OCI-LY3 (cell line): ENCODE measurements around the gene PTPRN.

Experiments used
- H2AFZ ChIP-seq: fragments of 200-600, 300-600 bp; shearing (Covaris generic); 2 replicates; pipeline ENCODE4 v1.6.0; 2014; ENCODE audit warnings: antibody characterized with exemption, low read depth, low read length
- H3K27ac ChIP-seq: fragments of 200-600, 300-600 bp; sonication (generic); 2 replicates; pipeline ENCODE4 v1.5.1; 2014; ENCODE audit warnings: mild to moderate bottlenecking, low read length, moderate library complexity, mixed read lengths
- H3K27me3 ChIP-seq: fragments of 200-600, 300-600 bp; sonication (generic); 2 replicates; pipeline ENCODE4 v1.6.1; 2014; ENCODE audit warnings: low read depth, low read length, mixed read lengths
- H3K36me3 ChIP-seq: fragments of 200-600, 300-600 bp; sonication (generic); replicated peaks from 2 replicates; pipeline ENCODE3; 2014; ENCODE audit warnings: low read depth, low read length, mixed read lengths
- H3K4me1 ChIP-seq: fragments of 300-600, 200-600 bp; sonication (generic); 2 replicates; pipeline ENCODE4 v1.6.1; 2014; ENCODE audit warnings: low read length, mixed read lengths
- H3K4me2 ChIP-seq: fragments of 200-600, 300-600 bp; sonication (generic); 2 replicates; pipeline ENCODE4 v1.6.1; 2014; ENCODE audit warnings: low read length, mixed read lengths
- H3K4me3 ChIP-seq: fragments of 300-600, 200-600 bp; sonication (generic); 2 replicates; pipeline ENCODE4 v1.5.1; 2014; ENCODE audit warnings: antibody characterized with exemption, mild to moderate bottlenecking, low read length, moderate library complexity
- H3K79me2 ChIP-seq: fragments of 300-600, 200-600 bp; shearing (Covaris generic); 2 replicates; pipeline ENCODE4 v1.6.1; 2014; ENCODE audit warnings: mild to moderate bottlenecking, low read length, mixed read lengths
- H3K9ac ChIP-seq: fragments of 300-600, 200-600 bp; shearing (Covaris generic); 2 replicates; pipeline ENCODE4 v1.6.0; 2014; ENCODE audit warnings: mild to moderate bottlenecking, low read length, moderate library complexity
- H3K9me3 ChIP-seq: fragments of 200-600, 300-600 bp; shearing (Covaris generic); 2 replicates; pipeline ENCODE4 v1.6.1; 2014; ENCODE audit warnings: low read length, mixed read lengths; ENCODE audit not compliant: insufficient read depth
- H4K20me1 ChIP-seq: fragments of 200-600, 300-600 bp; sonication (generic); 2 replicates; pipeline ENCODE4 v1.6.1; 2016; ENCODE audit warnings: low read length, mixed read lengths; ENCODE audit not compliant: insufficient read depth
- CTCF ChIP-seq: fragments of 200-600, 300-600 bp; sonication (generic); IDR thresholded peaks from 2 replicates; pipeline ENCODE4 v1.5.1; 2014; ENCODE audit warnings: antibody characterized with exemption, low read length, low read depth
- EZH2phosphoT487 ChIP-seq: fragments of 200-600 bp; shearing (Covaris generic); IDR thresholded peaks from 2 replicates; pipeline ENCODE4 v1.6.1; 2018; ENCODE audit warnings: antibody characterized with exemption, mixed run types, low read depth

PTPRN gene

GRCh38 chr2:219306047-219306446, 3.2 kb downstream of the PTPRN start:
- Histone ChIP-seq H3K9ac (no peak overlapping the region), H3K4me2 (no peak overlapping the region), H3K27me3 (peaks cover 61% of the 10 kb centered on the region), H3K79me2 (no peaks in the 10 kb centered on the region), H3K9me3 (no peaks in the 10 kb centered on the region), H3K4me1 (peaks cover 9% of the 10 kb centered on the region), H3K4me3 (no peak overlapping the region), H2AFZ (no peak overlapping the region), H3K27ac (no peak overlapping the region), H4K20me1 (no peaks in the 10 kb centered on the region), H3K36me3 (no peaks in the 10 kb centered on the region)
- TF ChIP-seq EZH2phosphoT487 (no peak), CTCF (no peak)

- Histone ChIP-seq H3K27ac (no peak overlapping the region), H3K4me2 (no peak overlapping the region), H3K9ac (no peak overlapping the region), H4K20me1 (no peaks in the 10 kb centered on the region), H3K36me3 (no peaks in the 10 kb centered on the region), H3K4me1 (no peaks in the 10 kb centered on the region; the same call in 1 of the 2 replicates), H3K27me3 (peaks cover 79% of the 10 kb centered on the region), H2AFZ (no peak overlapping the region), H3K79me2 (no peaks in the 10 kb centered on the region), H3K4me3 (no peak overlapping the region), H3K9me3 (no peaks in the 10 kb centered on the region)
- TF ChIP-seq EZH2phosphoT487 (no peak), CTCF (no peak)
These were observed 5.0 kb downstream of the PTPRN start for GRCh38 chr2:219304223-219304622.

GRCh38 chr2:219302412-219302968, 6.7 kb downstream of the PTPRN start:
- H3K9ac ChIP-seq = no peak overlapping the region
- H3K4me1 ChIP-seq = peaks cover 5% of the 10 kb centered on the region
- no peak overlapping the region for H2AFZ ChIP-seq
- H3K27ac ChIP-seq = no peak overlapping the region
- TF ChIP-seq CTCF (no peak), EZH2phosphoT487 (no peak)
- no peaks in the 10 kb centered on the region for H4K20me1 ChIP-seq
- no peak overlapping the region for H3K4me2 ChIP-seq
- no peaks in the 10 kb centered on the region for H3K9me3 ChIP-seq
- peaks cover 74% of the 10 kb centered on the region for H3K27me3 ChIP-seq
- H3K36me3 ChIP-seq = no peaks in the 10 kb centered on the region
- no peak overlapping the region for H3K4me3 ChIP-seq
- no peaks in the 10 kb centered on the region for H3K79me2 ChIP-seq

GRCh38 chr2:219300022-219300421, 9.2 kb downstream of the PTPRN start:
- H3K4me3 ChIP-seq = no peak overlapping the region
- H3K79me2 ChIP-seq = no peaks in the 10 kb centered on the region
- H3K27me3 ChIP-seq = peaks cover 62% of the 10 kb centered on the region
- H3K4me2 ChIP-seq = no peak overlapping the region
- H3K9ac ChIP-seq = no peak overlapping the region
- no peak for TF ChIP-seq EZH2phosphoT487
- no peak for TF ChIP-seq CTCF
- no peak overlapping the region for H3K27ac ChIP-seq
- no peaks in the 10 kb centered on the region for H3K9me3 ChIP-seq
- no peak overlapping the region for H2AFZ ChIP-seq
- H3K4me1 ChIP-seq = peaks cover 10% of the 10 kb centered on the region
- no peaks in the 10 kb centered on the region for H3K36me3 ChIP-seq
- no peaks in the 10 kb centered on the region for H4K20me1 ChIP-seq
